GM18505 (cell line): ENCODE results near the gene ZFR.
"Not testable (repeated sequence)": the region's sequence is repeated elsewhere in the genome, so short reads cannot be mapped to it uniquely, and the experiment has no call there.

Experiments used
- ATAC-seq: cut with Tn5 transposase; IDR thresholded peaks from one replicate; pipeline ENCODE4 v1.9.1; 2021; ENCODE audit not compliant: unreplicated experiment
- POLR2A ChIP-seq: IDR thresholded peaks from 4 replicates; pipeline ENCODE4 v1.6.1; 2011; ENCODE audit warnings: borderline replicate concordance; ENCODE audit not compliant: insufficient read depth, insufficient read length; ENCODE audit errors: extremely low read depth

The ZFR gene

DNA sequence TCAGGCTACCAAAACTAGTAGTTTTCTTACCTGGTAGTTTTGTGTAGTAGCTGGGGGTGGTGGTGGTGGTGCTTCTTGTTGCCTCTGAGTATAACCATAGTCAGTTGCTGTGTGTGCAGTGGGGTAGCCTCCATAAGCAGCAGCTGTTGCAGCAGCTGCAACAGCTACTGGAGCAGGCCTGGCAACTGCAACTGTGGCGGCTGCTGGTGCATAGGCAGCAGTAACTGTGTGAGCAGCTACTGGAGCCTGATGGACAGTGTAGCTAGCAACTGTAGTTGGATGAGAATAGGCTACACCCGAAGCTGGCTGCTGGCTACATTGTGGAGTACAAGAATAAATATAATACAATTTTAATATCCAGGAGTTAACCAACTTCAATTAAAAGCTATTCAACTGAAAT lies 24.7 kb downstream of the ZFR start:
- TF ChIP-seq POLR2A = no peak
- ATAC-seq = no peak

DNA sequence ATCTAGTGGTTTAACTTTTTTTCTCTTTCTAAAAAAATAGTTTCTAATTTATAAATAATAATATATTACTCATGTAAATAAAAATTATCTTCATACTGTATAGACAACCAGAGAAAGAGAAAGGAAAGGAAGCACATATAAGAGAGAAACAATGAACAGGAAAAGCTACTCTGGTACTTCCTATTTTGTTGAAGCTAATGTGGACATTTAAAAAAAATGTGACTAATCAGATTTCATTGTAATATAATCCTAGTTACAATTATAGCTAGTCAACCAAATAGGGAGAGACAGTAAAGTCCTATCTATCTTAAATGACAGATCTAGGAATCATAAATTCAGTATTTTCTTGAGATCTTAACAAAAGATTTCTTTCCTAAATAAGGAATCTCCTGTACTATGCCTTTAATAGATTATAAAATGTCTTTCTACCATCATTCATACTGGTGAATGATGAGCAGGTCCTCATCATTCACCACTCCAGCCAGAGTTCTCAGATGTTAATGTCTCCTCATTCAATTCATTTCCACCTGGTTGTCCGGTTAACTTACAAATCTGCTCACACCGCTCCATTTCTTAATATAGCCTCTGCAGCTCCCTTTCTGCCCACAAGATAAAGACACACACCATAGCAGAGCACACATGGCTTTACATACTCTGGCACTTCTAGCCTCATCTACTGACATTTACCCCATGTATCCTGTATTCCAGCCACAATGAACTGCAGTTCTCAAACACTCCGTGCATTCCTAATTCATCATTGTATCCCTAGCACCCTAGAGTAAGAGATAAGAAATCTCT lies 30.9 kb downstream of the ZFR start:
- ATAC-seq = no peak

DNA sequence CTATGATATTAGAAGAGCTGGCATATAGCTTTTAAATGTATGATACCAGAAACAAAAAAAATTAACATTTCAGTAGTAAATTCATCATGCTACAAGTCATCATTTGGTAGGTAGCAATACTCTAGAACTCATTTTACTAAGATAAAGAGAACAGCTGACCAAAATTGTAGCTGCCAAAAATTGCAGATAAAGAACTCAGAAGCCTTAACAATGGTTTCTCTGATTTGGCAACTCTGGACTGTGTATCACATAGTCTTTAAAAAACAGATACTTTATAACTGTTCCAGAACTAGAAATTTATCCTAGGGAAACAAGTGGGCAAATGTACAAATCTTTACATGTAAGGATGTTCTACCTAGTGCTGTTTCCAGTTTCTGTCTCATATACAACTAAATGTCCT lies 33.9 kb downstream of the ZFR start:
- TF ChIP-seq POLR2A = no peak
- no peak for ATAC-seq

More for the DNA sequence above, 30.9 kb downstream of the ZFR start:
- no peak for TF ChIP-seq POLR2A

DNA sequence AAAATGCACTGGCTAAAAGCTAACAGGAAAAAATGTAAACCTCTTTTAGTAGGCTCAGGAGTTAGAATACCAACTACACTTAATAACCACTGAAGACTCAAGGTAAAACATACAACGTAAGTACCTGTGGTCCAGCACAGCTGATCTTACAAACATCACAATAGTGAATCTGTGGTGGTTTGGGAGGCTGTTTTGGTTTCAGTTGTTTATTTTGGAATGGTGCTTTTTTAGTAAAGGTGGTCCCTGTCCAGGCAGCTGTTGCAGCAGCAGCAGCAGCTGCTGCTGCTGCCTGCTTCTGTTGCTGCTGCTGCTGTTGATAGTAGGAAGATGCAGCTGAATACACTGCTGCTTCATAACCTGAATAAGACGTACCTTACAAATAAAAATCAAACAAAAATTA lies 37.9 kb downstream of the ZFR start:
- no peak for TF ChIP-seq POLR2A
- no peak for ATAC-seq

DNA sequence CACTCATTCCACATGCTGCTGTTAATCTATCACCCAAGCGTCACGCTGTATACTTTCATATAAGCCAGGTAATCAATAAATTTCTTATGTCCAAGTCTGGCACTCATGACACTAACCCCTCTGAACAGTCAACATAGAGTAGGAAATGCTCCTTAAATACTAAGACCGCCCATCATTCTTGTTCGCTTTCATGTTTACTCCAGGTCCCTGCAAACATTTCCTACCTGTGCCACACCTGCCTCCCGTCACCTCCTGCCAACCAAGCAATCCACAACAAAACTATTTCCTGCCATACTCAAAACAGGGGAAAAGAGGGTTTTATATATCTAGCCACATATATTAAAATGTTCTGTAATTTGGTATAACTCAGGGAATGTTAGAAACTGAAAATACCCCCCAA lies 39.0 kb downstream of the ZFR start:
- ATAC-seq = no peak
- no peak for TF ChIP-seq POLR2A

DNA sequence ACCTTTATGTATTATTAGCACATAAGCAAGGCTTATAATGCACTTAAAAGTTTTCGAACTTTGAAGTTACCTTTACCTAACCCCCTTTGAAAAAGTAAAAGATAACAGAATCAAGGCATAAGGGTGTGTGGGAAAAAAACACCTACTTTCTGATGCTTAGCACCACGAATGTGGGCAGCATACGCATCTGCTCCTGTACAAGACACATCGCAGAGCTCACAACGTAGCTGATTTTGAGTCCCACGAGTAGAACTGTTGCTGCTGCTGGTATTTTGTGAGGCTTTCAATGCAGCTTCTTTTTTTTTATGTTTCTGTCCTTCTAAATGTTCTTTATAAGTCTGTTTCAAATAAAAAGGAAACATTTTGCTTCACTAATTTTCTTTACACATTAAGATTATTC lies 40.8 kb downstream of the ZFR start:
- no peak for ATAC-seq
- TF ChIP-seq POLR2A = no peak

DNA sequence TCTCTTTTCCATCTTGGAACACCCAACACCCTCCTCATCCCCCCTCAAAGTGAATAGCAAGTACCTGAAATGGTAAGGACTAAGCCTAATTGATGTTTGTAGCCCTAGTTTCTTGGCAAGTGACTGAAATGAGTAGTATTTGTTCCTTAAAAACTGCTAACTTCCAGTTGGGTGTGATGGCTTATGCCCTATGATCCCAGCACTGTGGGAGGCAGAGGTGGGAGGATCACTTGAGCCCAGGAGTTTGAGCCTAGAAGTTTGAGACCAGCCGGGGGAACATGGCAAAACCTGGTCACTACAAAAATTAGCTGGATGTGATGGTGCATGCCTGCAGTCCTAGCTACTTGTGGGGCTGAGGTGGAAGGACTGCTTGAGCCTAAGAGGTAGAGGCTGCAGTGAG lies 44.1 kb downstream of the ZFR start:
- ATAC-seq = no peak
- TF ChIP-seq POLR2A = no peak

DNA sequence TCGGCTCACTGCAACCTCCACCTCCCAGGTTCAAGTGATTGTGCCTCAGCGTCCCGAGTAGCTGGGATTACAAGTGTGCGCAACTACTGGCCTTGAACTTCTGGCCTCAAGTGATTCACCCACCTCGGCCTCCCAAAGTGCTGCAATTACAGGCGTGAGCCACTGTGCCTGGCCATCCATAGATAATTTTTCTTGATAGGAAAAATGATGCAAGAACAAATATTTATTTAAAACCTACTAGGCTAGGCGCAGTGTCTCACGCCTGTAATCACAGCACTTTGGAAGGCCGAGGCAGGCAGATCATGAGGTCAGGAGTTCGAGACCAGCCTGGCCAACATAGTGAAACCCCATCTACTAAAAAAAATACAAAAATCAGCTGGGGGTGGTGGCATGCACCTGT lies 45.8 kb downstream of the ZFR start:
- ATAC-seq = not testable (repeated sequence)

DNA sequence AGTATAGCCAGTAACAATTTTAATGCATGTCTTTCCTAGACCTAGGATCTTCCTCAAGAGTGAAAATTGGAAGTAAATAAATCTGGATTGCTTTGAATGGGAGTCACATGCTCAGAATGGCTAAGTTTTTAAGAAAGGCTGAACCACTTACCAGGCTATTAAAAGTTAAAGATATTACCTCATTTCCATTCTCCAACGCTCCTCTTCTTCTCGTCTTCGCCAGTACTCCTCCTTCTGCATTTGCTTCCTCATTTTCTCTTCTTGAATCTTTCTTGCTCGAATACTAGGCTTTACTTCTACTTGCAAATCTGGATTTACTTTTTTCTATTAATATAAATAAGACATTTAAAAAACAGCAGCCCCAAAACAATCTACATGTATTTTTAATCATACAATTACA lies 49.6 kb downstream of the ZFR start:
- TF ChIP-seq POLR2A = no peak
- ATAC-seq = no peak

DNA sequence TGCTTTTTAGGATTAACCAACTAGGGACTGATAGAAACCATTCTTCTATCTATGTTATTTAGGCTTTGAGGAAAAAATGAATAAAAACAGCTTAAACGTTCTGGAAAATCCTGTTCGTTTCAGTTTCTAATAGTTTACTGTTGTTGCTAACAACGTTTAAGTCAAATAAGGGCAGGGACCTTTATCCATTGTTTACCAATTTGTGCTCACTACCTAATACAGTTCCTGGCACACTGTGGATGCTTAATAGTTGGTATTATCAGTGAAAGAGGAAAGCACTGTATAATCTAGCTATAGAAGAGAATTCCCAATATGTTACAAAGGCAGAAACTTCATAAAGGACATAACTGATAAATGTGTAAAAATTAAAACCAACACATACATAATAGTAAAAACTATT lies 52.5 kb downstream of the ZFR start:
- no peak for ATAC-seq

DNA sequence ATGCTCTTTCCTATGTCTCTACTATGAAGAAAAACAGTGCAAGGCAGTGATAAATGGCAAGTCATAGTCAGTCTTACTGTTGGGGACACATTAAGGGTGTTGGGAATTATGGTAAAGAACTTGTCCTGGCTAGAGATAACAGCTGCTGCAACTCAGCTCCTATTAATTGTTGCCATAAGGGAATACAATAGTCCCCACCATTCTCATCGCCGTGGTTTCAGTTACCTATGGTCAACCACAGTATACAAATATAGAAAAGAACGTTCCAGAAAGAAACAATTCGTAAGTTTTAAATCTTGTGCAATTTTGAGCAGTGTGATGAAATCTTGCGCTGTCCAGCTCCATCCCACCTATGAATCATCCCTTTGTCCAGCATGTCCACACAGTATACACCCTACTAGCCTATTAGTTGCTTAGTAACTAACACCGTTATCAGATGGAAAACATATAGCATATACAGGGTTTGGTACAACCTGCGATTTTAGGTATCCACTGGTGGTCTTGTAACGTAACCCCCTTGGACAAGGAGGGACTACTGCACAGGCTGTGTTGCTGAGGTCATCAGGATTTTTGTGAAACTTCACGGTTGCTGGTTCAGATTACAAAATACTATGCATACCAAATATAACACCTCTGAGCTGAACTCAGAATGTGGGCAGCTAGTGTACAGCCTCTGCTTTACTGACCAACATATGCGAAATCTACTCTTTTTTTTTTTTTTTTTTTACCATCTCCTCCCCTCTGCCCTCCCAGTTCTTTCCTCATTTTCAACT lies 53.5 kb downstream of the ZFR start:
- ATAC-seq = no peak
- TF ChIP-seq POLR2A = no peak

More for the DNA sequence above, 52.5 kb downstream of the ZFR start:
- TF ChIP-seq POLR2A = no peak

DNA sequence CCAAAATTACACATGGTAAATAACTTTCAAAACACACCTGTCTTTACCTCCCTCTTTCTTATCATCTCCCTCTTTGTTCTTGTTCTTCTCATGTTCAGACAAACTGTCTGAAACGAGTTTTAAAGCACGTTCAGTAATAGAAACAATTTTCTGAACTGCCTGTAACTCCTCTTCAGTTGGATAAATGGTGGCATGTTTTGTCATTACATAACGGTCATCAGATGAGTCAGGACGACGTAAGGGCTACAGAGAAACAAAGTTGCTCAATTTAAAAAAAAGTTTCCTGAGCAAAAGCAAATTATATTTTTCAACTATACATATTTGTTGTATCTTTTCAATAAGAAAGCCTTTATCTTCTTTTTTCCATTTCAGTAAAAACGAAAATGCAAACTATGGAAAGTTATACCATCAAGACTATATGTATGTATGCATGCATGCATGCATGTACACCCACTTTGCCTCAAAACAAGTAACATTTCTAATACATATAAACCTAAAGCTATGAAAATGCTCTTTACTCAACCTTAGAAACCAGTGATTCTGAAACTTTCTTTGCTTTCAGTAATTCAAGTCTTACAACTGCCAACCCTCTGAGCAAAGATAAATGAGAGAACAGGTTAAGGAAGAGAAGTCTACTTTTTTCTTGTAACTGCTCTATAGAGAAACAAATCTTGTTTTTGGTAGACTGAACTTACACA lies 56.0 kb downstream of the ZFR start:
- ATAC-seq = no peak
- TF ChIP-seq POLR2A = no peak

DNA sequence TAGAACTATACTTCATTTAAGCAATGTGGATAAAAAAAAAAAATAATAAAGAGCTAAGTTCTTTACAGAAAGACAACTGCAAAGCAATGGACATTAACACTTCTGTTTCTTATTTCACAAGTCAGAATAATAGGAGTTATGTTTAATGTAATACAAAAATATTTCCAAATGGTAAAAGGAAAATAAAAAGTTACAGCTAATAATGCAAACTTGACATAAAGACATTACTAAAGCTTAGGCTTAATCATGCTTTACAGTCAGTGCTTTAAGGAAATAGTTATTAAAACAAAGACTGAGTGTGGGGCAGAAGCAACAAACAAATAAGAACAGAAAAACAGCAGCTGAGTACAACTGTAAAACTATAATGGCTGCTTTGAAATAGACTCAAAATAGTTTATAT lies 56.7 kb downstream of the ZFR start:
- TF ChIP-seq POLR2A = no peak
- no peak for ATAC-seq

DNA sequence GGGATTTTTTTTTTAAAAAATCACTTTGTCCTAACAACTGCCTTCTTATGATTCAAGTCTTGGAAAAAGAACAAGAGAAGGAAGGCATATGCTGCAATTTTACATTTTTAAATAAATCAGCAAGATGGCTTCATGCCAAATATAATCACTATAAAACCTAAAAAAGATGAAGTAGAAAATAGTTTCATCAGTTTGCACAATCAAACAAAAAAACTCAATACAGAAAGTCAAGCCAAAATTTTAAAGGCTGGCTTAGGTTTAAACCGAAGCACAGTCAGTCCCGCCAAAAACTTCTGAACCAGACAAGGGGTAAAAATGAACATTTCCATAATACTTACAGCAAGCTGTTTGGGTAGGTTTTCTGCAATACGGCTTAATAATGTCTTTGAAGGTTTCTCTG lies 57.3 kb downstream of the ZFR start:
- TF ChIP-seq POLR2A = no peak
- ATAC-seq = no peak
